Stimulated activated naive CD4-positive, alpha-beta T cell (primary cell): Measurements from ENCODE around the gene SF3B4.
A peak's percentile ranks its signal among the peaks of the same experiment; 100 is the strongest.

Experiments
- DNase-seq, 6 experiments: peaks; one replicate each; lab custom pipeline; 2025; lab: John Stamatoyannopoulos, UW

SF3B4 gene

DNA sequence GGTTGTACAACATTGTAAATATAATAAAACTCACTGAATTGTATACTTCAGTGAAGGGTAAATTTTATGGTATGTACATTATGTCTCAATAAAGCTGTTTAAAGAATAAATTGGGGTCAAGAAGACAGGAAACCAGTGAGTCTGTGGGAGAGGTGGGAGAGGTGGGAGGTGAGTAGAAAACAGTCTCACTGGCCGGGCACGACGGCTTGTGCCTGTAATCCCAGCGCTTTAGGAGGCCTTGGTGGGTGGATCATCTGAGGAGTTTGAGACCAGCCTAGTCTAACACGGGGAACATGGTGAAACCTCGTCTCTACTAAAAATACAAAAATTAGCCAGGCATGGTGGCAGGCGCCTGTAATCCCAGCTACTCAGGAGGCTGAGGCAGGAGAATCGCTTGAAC, 4.9 kb upstream of the SF3B4 start:
- DNase-seq, result no peak

DNA sequence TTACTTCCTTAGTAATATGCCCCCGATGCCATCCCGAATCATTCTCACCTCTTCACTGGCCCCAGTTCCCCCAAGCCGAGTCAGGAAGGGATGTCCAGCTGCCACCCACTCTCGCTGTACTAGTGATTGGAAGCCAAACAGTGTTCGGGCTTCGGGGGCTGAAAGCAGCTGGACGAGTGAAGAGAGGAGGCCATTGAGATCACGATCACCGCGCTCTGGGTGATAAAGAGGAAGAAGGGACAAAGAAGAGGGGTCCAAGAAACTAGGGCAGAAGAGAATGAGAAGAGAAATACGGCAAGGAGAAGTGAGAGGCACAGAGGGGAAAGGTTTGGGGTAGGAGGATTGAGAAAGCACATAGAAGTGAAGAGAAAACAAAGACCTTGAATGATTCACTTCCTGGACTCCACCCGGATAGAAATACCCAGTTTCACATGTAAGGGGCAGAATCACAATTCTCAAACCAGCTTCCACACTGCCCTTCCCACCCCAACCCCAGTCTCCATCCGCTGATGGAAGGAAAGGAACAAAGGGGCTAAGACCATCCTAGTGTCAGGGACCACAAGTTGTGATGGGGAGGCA, 3.7 kb upstream of the SF3B4 start:
- DNase-seq, result no peak

- no peak for DNase-seq
Measured at GRCh38 chr1:149929856-149930255, 2.3 kb upstream of the SF3B4 start.

DNA sequence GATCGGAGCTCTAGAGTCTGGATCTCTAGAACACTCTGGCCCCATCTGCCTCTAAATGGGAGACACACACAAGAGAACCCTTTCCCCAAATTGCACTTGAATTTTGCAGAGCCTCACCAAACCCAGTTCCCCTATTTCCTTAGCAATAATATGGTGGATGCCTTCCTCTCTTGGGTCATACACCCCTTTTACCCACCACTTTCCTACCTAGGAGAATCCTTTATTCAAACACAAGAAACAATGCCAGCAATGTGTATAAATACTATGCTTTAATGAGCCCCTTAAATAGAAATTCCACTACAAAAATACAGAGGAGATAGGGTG, 760 bp upstream of the SF3B4 start:
- no peak for DNase-seq

DNA sequence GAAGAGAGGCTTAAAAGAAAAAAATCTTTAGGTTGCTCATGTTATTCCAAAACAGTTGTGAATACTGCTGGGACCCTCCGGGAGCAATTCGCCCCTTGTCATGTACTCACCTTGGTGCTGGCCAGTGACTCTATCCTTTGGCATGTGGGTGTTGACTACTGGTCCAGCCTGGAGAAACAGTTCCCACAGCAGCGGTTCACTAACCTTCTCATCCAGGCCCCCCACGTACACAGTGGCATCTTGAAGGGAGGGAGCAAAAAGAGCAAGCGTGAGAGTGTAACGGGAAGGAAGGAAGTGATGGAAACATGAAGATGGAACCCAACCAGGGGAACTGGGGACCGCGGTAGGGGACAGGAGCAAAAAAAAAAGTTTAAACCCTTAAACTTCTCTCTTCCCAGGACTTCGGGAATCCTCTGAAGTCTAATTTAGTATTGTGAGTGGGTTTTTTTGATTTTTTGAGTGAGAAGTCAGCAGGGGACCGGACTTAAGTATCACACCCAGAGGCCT, 494 bp downstream of the SF3B4 start:
- no peak for DNase-seq

DNA sequence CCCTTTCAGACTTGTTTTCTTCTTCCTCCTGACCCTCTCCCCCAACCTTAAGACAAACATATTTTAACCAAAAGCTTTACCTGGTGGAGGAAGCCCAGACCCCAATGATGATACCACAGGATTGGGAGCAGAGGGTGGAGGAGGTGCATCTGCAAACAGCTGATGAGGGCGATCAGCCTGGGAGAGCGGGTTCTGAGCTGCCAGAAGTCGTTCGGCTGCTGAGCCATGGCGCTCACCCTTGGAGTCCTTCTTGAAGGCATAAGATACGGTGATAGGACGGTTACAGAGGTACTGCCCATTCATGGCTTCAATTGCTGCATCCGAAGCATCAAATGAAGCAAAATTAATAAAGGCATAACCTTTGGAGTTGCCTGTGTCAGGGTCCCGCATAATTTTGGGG, 1.3 kb downstream of the SF3B4 start:
- DNase-seq, result no peak

GRCh38 chr1:149925751-149926150, 1.9 kb downstream of the SF3B4 start:
- no peak for DNase-seq

GRCh38 chr1:149925345-149925744, 2.3 kb downstream of the SF3B4 start:
- DNase-seq, result no peak

GRCh38 chr1:149923626-149924025, 4.0 kb downstream of the SF3B4 start:
- no peak for DNase-seq

- DNase-seq, result peak; percentile 7 to 54 (median 44)
Measured at GRCh38 chr1:149917571-149918144, 9.9 kb downstream of the SF3B4 start, which contains the start of gene SV2A. TSS of gene SV2A (minus strand) at chr1:149917844. CDS start at chr1:149913840, 4,004 bp downstream.

DNA sequence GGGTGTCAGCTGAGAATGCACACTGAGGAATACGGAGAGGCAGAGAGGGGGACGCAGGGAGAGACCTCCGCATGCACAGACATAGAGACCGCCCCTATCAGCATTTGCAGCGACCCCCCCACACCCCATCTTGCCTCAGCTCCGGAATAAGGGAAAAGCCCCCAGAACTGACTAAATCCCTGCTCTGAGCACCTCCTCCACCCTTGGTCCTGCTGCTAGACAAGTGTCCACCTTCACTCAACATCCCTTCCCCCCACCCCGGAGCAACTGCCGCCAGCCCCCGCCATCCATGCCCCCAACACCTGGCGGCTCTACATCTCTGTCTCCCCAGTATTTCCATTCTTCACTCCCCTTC, 10.7 kb downstream of the SF3B4 start:
- DNase-seq, result no peak

GRCh38 chr1:149916193-149916897, 11.3 kb downstream of the SF3B4 start:
- DNase-seq, result peak in 1 of 6 experiments; percentile 10

DNA sequence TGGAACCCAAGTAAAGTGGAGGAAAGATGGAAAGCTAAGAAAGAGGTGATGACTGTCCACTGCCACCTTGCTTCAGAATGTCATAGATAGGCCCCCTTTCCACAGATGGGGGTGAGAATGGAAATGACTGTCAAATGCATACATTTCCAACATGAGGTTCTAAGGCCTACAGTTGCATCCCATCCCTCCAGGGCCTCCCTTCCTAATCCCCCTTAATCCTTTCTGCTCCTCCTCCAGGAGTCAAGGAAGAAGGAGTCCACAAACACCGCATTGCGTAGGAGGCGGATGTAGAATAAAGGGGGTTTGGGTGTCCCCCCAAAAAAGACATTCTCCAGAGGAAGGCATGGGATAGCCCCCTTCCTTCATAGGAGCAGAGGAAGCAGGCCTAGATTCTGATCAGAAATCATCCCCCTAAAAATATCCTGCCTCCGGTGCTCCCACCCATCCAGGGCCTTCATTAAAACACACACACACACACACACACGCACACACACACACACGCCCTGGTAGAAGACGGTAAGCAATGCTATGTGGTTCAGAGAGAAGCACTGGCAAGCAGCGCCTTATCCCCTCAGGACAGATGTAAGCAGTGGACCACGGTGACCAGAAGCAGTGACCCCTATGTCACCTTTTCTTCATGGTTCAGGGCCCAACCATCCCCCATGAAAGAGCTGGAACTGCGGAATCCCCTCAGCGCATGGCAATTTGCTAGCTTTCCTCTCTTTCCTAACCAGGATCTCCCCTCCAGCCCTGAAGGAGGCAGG, 12.0 kb downstream of the SF3B4 start:
- no peak for DNase-seq

GRCh38 chr1:149914545-149914944, 13.1 kb downstream of the SF3B4 start:
- DNase-seq, result no peak

- no peak for DNase-seq
Measured at GRCh38 chr1:149906570-149907075, 21.0 kb downstream of the SF3B4 start.

DNA sequence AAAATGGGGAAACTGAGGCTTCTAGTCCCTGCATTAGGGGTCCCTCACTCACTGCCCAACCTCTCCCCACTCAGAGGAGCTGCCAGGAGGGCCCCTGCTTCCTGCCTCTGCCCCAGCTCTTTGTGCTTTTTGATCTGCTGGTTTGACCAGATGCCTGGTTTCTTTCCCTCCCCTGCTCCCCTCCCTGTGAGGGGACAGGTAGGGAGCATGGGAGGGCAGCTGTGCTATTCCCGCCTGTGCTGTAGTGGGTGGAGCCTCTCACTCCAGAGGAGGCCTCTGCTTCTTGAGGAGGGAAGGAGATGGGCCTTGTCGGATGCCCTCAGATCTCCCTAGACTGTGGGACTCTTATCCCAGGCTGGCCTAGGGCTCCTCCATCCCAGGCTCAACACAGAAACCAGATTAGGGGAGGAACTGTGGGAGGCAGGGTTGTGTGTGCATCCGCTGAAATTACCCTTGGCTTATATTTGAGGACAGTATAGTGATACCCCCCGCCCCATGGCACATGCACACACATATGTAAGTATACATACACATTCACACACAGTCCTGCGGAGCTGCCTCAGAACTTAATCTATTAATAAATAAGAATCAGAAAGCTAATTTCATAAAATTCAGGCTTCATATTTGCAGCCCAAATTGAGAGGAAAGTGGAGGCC, 23.6 kb downstream of the SF3B4 start:
- DNase-seq, result no peak

- peak; percentile 61 to 80 (median 75) for DNase-seq
Measured at GRCh38 chr1:149899460-149900284, 27.9 kb downstream of the SF3B4 start, which contains the start of gene BOLA1. TSS of gene BOLA1 (plus strand) at chr1:149899568. CDS start at chr1:149900060, 492 bp downstream.

- no peak for DNase-seq
Measured at GRCh38 chr1:149896575-149896974, 31.0 kb downstream of the SF3B4 start.

- DNase-seq, result no peak
Measured at GRCh38 chr1:149888999-149889289, 38.7 kb downstream of the SF3B4 start.

GRCh38 chr1:149888247-149888998, 39.2 kb downstream of the SF3B4 start:
- peak in 3 of 6 experiments; percentile 48 to 73 (median 56) for DNase-seq
